Measurements from ENCODE around the gene SH3GL1. TPM values are rescaled to one million over a fixed set of nuclear protein-coding genes. Genes with fewer than 3 reads are reported as not detected.
"Not testable (repeated sequence)": the region's sequence is repeated elsewhere in the genome, so short reads cannot be mapped to it uniquely, and the experiment has no call there.

The SH3GL1 gene
- total RNA-seq, 2 donors from 2014 or later: 49.1 to 67.1 TPM

GRCh38 chr19:4343370-4344307 lies 56.7 kb downstream of the SH3GL1 start, which contains the start of gene MPND:
Gene MPND, plus strand, starts transcription at chr19:4343562. Its CDS starts 32 bp downstream, at chr19:4343594.
- peak; percentile 80 for ATAC-seq (replicated peaks)
- Mint-ChIP-seq H3K4me1 (peaks cover 1% of the 10 kb centered on the region), H3K27ac (peak within 1 kb of the TSS; percentile 81), H3K36me3 (ENCODE audit: low read depth) (peaks cover 32% of the 10 kb centered on the region), H3K4me3 (peak within 1 kb of the TSS; percentile 89), H3K9me3 (no peaks in the 10 kb centered on the region), H3K27me3 (no peaks in the 10 kb centered on the region)

- no peaks in the 10 kb centered on the region for H3K9me3 Mint-ChIP-seq
- H3K27me3 Mint-ChIP-seq: no peaks in the 10 kb centered on the region
- peak overlapping the region; percentile 81 for H3K27ac Mint-ChIP-seq
- H3K4me1 Mint-ChIP-seq: peaks cover 10% of the 10 kb centered on the region
- peak overlapping the region; percentile 89 for H3K4me3 Mint-ChIP-seq
- H3K36me3 Mint-ChIP-seq (ENCODE audit: low read depth): peaks cover 24% of the 10 kb centered on the region
- peak; percentile 91 for ATAC-seq (replicated peaks)
These were observed 57.6 kb downstream of the SH3GL1 start for GRCh38 chr19:4342615-4343369.

GRCh38 chr19:4342314-4342614 lies 58.1 kb downstream of the SH3GL1 start:
- Mint-ChIP-seq H3K9me3 (no peaks in the 10 kb centered on the region), H3K36me3 (ENCODE audit: low read depth) (peaks cover 19% of the 10 kb centered on the region), H3K27ac (peak overlapping the region; percentile 81), H3K4me3 (peak overlapping the region; percentile 89), H3K27me3 (no peaks in the 10 kb centered on the region), H3K4me1 (peaks cover 10% of the 10 kb centered on the region)
- no peak for ATAC-seq (replicated peaks)

GRCh38 chr19:4338441-4339355 lies 61.6 kb downstream of the SH3GL1 start, which contains the start of gene STAP2:
Gene STAP2, minus strand, starts transcription at chr19:4338827. Its CDS starts 74 bp downstream, at chr19:4338753.
- no peak for ATAC-seq (replicated peaks)
- Mint-ChIP-seq H3K36me3 (ENCODE audit: low read depth) (peaks cover 17% of the 10 kb centered on the region), H3K9me3 (peaks cover 5% of the 10 kb centered on the region), H3K4me3 (peak within 1 kb of the TSS; percentile 85), H3K27me3 (no peaks in the 10 kb centered on the region), H3K4me1 (peaks cover 26% of the 10 kb centered on the region), H3K27ac (peak within 1 kb of the TSS; percentile 94)

- H3K27me3 Mint-ChIP-seq: no peaks in the 10 kb centered on the region
- peaks cover 26% of the 10 kb centered on the region for H3K4me1 Mint-ChIP-seq
- no peak for ATAC-seq (replicated peaks)
- H3K27ac Mint-ChIP-seq: peak overlapping the region; percentile 94
- peaks cover 17% of the 10 kb centered on the region for H3K36me3 Mint-ChIP-seq (ENCODE audit: low read depth)
- H3K4me3 Mint-ChIP-seq: peak overlapping the region; percentile 85
- H3K9me3 Mint-ChIP-seq: peaks cover 5% of the 10 kb centered on the region
These were observed 62.4 kb downstream of the SH3GL1 start for GRCh38 chr19:4337906-4338440.

- Mint-ChIP-seq H3K27me3 (no peaks in the 10 kb centered on the region), H3K27ac (no peak overlapping the region), H3K4me3 (no peak overlapping the region)
These were observed 65.3 kb downstream of the SH3GL1 start for GRCh38 chr19:4334929-4335570.

GRCh38 chr19:4329858-4330257 lies 70.5 kb downstream of the SH3GL1 start:
- peaks cover 5% of the 10 kb centered on the region for H3K9me3 Mint-ChIP-seq
- no peak for ATAC-seq (replicated peaks)
- H3K36me3 Mint-ChIP-seq (ENCODE audit: low read depth): peaks cover 15% of the 10 kb centered on the region
- no peak overlapping the region for H3K27ac Mint-ChIP-seq
- H3K4me1 Mint-ChIP-seq: peaks cover 13% of the 10 kb centered on the region
- peak overlapping the region; percentile 88 for H3K4me3 Mint-ChIP-seq
- no peaks in the 10 kb centered on the region for H3K27me3 Mint-ChIP-seq

More at GRCh38 chr19:4334929-4335570, 65.3 kb downstream of the SH3GL1 start:
- Mint-ChIP-seq H3K9me3 (peaks cover 5% of the 10 kb centered on the region), H3K4me1 (peaks cover 26% of the 10 kb centered on the region), H3K36me3 (ENCODE audit: low read depth) (peaks cover 17% of the 10 kb centered on the region)
- ATAC-seq (replicated peaks): no peak

- not testable (repeated sequence) for H3K27me3 Mint-ChIP-seq; H3K9me3 Mint-ChIP-seq; ATAC-seq (replicated peaks); H3K4me1 Mint-ChIP-seq; H3K36me3 Mint-ChIP-seq (ENCODE audit: low read depth)
- peak overlapping the region; percentile 88 for H3K4me3 Mint-ChIP-seq
- peak overlapping the region; percentile 78 for H3K27ac Mint-ChIP-seq
These were observed 71.2 kb downstream of the SH3GL1 start for GRCh38 chr19:4328991-4329681.

- Mint-ChIP-seq H3K27me3 (no peaks in the 10 kb centered on the region), H3K27ac (peak overlapping the region; percentile 78), H3K36me3 (ENCODE audit: low read depth) (peaks cover 6% of the 10 kb centered on the region), H3K4me1 (peaks cover 4% of the 10 kb centered on the region), H3K9me3 (no peaks in the 10 kb centered on the region), H3K4me3 (peak overlapping the region; percentile 88)
- peak; percentile 89 for ATAC-seq (replicated peaks)
These were observed 71.9 kb downstream of the SH3GL1 start for GRCh38 chr19:4328243-4328990.

GRCh38 chr19:4327877-4328242 lies 72.5 kb downstream of the SH3GL1 start:
- Mint-ChIP-seq H3K27ac (peak overlapping the region; percentile 78), H3K36me3 (ENCODE audit: low read depth) (peaks cover 6% of the 10 kb centered on the region)

GRCh38 chr19:4327252-4327876 lies 73.0 kb downstream of the SH3GL1 start:
- Mint-ChIP-seq H3K9me3 (no peaks in the 10 kb centered on the region), H3K27me3 (no peaks in the 10 kb centered on the region), H3K36me3 (ENCODE audit: low read depth) (peaks cover 6% of the 10 kb centered on the region), H3K27ac (peak overlapping the region; percentile 78), H3K4me3 (peak overlapping the region; percentile 88), H3K4me1 (peaks cover 4% of the 10 kb centered on the region)
- peak; percentile 54 for ATAC-seq (replicated peaks)

More at GRCh38 chr19:4327877-4328242, 72.5 kb downstream of the SH3GL1 start:
- Mint-ChIP-seq H3K4me1 (peaks cover 4% of the 10 kb centered on the region), H3K27me3 (no peaks in the 10 kb centered on the region), H3K9me3 (no peaks in the 10 kb centered on the region), H3K4me3 (peak overlapping the region; percentile 88)
- ATAC-seq (replicated peaks): peak; percentile 25

- H3K4me3 Mint-ChIP-seq: peak overlapping the region; percentile 88
- no peaks in the 10 kb centered on the region for H3K27me3 Mint-ChIP-seq
- no peak overlapping the region for H3K27ac Mint-ChIP-seq
- peaks cover 6% of the 10 kb centered on the region for H3K36me3 Mint-ChIP-seq (ENCODE audit: low read depth)
- no peaks in the 10 kb centered on the region for H3K9me3 Mint-ChIP-seq
- H3K4me1 Mint-ChIP-seq: peaks cover 4% of the 10 kb centered on the region
- no peak for ATAC-seq (replicated peaks)
These were observed 73.5 kb downstream of the SH3GL1 start for GRCh38 chr19:4326837-4327251.
